CD14-positive monocyte (primary cell): Measurements from ENCODE around the gene TRAPPC2. TPM values are rescaled to one million over a fixed set of nuclear protein-coding genes. Genes with fewer than 3 reads are reported as not detected.

Source experiments
- DNase-seq, 3 donors: peaks; one replicate each; pipeline ENCODE4 v3.0.0-alpha.2; 2011 to 2022
- H2AFZ ChIP-seq: 2 replicates; pipeline ENCODE4 v1.6.0; 2012; ENCODE audit warnings: mild to moderate bottlenecking, low read depth, low read length, inconsistent platforms; ENCODE audit not compliant: insufficient read depth, poor library complexity, severe bottlenecking
- H3K27ac ChIP-seq, 2 donors: 1 replicate in 1 of 2; 2 replicates in 1 of 2; pipeline ENCODE4 v1.5.1; 2012 to 2013; ENCODE audit warnings: low read length in 2 of 2, control low read depth in 1 of 2, inconsistent platforms in 1 of 2, low read depth in 1 of 2, mild to moderate bottlenecking in 1 of 2
- H3K27me3 ChIP-seq, 2 donors: one replicate each; pipeline versions ENCODE4 v1.6.0 to v1.6.1; 2011 to 2013; ENCODE audit warnings: low read length in 2 of 2; ENCODE audit not compliant: control insufficient read depth in 2 of 2, insufficient read depth in 2 of 2
- H3K36me3 ChIP-seq, 2 donors: replicated peaks in 1 of 2; 1 replicate in 1 of 2; 2 replicates in 1 of 2; pipeline versions ENCODE4 v1.5.1 to v1.6.1; 2012 to 2013; ENCODE audit warnings: low read length in 2 of 2, control low read depth in 1 of 2, inconsistent platforms in 1 of 2, mild to moderate bottlenecking in 1 of 2; ENCODE audit not compliant: insufficient read depth in 2 of 2, control insufficient read depth in 1 of 2
- H3K4me1 ChIP-seq, 2 donors: 1 replicate in 1 of 2; 2 replicates in 1 of 2; pipeline versions ENCODE4 v1.5.1 to v1.6.1; 2012 to 2013; ENCODE audit warnings: low read length in 2 of 2, control low read depth in 1 of 2, inconsistent platforms in 1 of 2, mild to moderate bottlenecking in 1 of 2, moderate library complexity in 1 of 2; ENCODE audit not compliant: insufficient read depth in 2 of 2, control insufficient read depth in 1 of 2
- H3K4me2 ChIP-seq: replicated peaks from 2 replicates; pipeline ENCODE3; 2012; ENCODE audit warnings: low read length, moderate library complexity, mild to moderate bottlenecking; ENCODE audit not compliant: poor library complexity, severe bottlenecking; ENCODE audit errors: extremely low read depth
- H3K4me3 ChIP-seq, 3 experiments: fragments of 200-600 bp in 1 of 3; sonication (generic) in 1 of 3; replicated peaks in 1 of 3; 1 replicate in 2 of 3; 2 replicates in 1 of 3; pipeline ENCODE4 v1.5.1; 2011 to 2013; ENCODE audit warnings: low read length in 3 of 3, mild to moderate bottlenecking in 3 of 3, control low read depth in 2 of 3, low read depth in 2 of 3, inconsistent platforms in 1 of 3, moderate library complexity in 1 of 3
- H3K79me2 ChIP-seq: 2 replicates; pipeline ENCODE4 v1.6.0; 2012; ENCODE audit warnings: mild to moderate bottlenecking, control low read depth, inconsistent platforms, low read length, moderate library complexity; ENCODE audit not compliant: insufficient read depth
- H3K9ac ChIP-seq: 2 replicates; pipeline ENCODE4 v1.6.0; 2017; ENCODE audit warnings: low read length, mild to moderate bottlenecking; ENCODE audit not compliant: insufficient read depth, poor library complexity, severe bottlenecking
- H3K9me3 ChIP-seq, 2 donors: replicated peaks in 1 of 2; 1 replicate in 1 of 2; 2 replicates in 1 of 2; pipeline versions ENCODE4 v1.5.1 to v1.6.1; 2012 to 2013; ENCODE audit warnings: low read length in 2 of 2, control low read depth in 1 of 2; ENCODE audit not compliant: control insufficient read depth in 1 of 2, insufficient read depth in 1 of 2
- H4K20me1 ChIP-seq: 2 replicates; pipeline ENCODE4 v1.6.0; 2012; ENCODE audit warnings: mild to moderate bottlenecking, low read length, control low read depth, moderate library complexity; ENCODE audit not compliant: insufficient read depth
- H3K27ac Mint-ChIP-seq, 7 donors: one replicate each; pipeline ENCODE4 v1.8.0; 2020; ENCODE audit warnings: mild to moderate bottlenecking in 7 of 7, mixed read lengths in 7 of 7, moderate library complexity in 6 of 7, inconsistent platforms in 2 of 7
- H3K27me3 Mint-ChIP-seq, 3 donors: one replicate each; pipeline ENCODE4 v1.8.0; 2021 to 2022; ENCODE audit warnings: low read depth in 3 of 3, mild to moderate bottlenecking in 3 of 3, mixed read lengths in 3 of 3, moderate library complexity in 3 of 3, inconsistent platforms in 1 of 3
- H3K36me3 Mint-ChIP-seq, 2 donors: one replicate each; pipeline ENCODE4 v1.8.0; 2020; ENCODE audit warnings: mixed read lengths in 2 of 2, inconsistent platforms in 1 of 2, mild to moderate bottlenecking in 1 of 2
- H3K4me1 Mint-ChIP-seq: one replicate; pipeline ENCODE4 v1.8.0; 2020; ENCODE audit warnings: mild to moderate bottlenecking, mixed read lengths
- H3K4me3 Mint-ChIP-seq, 2 donors: one replicate each; pipeline ENCODE4 v1.8.0; 2020; ENCODE audit warnings: mild to moderate bottlenecking in 2 of 2, mixed read lengths in 2 of 2, moderate library complexity in 1 of 2
- H3K9me3 Mint-ChIP-seq, 7 donors: one replicate each; pipeline ENCODE4 v1.8.0; 2020 to 2022; ENCODE audit warnings: mixed read lengths in 7 of 7, mild to moderate bottlenecking in 6 of 7, moderate library complexity in 6 of 7, inconsistent platforms in 2 of 7
- WGBS: methylation state at CpG from one replicate; pipeline ENCODE4 v1.1.5; 2013; ENCODE audit warnings: missing lambda C conversion rate; ENCODE audit not compliant: insufficient coverage; 5-methylcytosine and 5-hydroxymethylcytosine counted together
- intact Hi-C, 2 donors: fragments of 100-400 bp; cut with micrococcal nuclease; formaldehyde crosslinking; loops; one replicate each; pipeline versions ENCODE4 v1.15.0 to v1.15.1; 2023
- polyA plus RNA-seq, 3 donors: library from polyadenylated mRNA; depleted of rRNA in 1 of 3; unstranded in 2 of 3; stranded (reverse) in 1 of 3; fragments of 300-500 nt in 2 of 3; fragments of >200 nt in 1 of 3; fragmentation: Illumina TruSeq in 2 of 3; gene quantifications; 1 replicate in 2 of 3; 2 replicates in 1 of 3; pipeline ENCODE4 v1.2.3, GENCODE V29; 2012 to 2021
- TF ChIP-seq, protein P1 (sequence below): fragments of 200-600 bp; IDR thresholded peaks from one replicate; pipeline ENCODE4 v1.8.0; 2022; ENCODE audit warnings: antibody characterized with exemption, mild to moderate bottlenecking

Gene TRAPPC2
- polyA plus RNA-seq, 3 donors, result 10.6 to 18.3 (median 12.2) TPM

DNA sequence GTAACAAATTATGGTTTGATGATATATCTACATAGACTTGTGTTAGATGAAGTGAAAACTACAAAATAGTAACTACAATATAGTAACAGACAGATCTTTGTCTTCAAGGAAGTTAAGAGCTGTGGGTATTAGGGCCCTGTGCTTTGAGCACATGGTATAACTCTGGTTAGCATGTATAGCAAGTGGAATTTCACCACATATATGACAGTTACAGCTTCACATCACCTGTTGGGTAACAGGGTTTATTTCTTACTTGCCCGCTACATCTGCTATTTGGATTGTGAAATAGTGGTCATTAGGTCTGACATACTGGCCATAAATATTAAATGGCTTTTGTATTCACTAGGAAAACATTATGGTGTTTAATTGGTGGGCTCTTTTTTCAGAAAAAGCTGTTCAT, 20.3 kb upstream of the TRAPPC2 start:
- intact Hi-C loops, result no loop called here
- H3K36me3 ChIP-seq, result peaks cover 5% of the 10 kb centered on the region in 2 donors
- DNase-seq, result peak; percentile 36 to 67 (median 65)
- no peaks in the 10 kb centered on the region for H3K9me3 ChIP-seq
- peaks cover 4% of the 10 kb centered on the region for H3K79me2 ChIP-seq
- no peak overlapping the region for H2AFZ ChIP-seq
- peaks cover 45% of the 10 kb centered on the region for H3K4me1 Mint-ChIP-seq
- no peak overlapping the region for H3K4me2 ChIP-seq
- TF ChIP-seq, protein P1, sequence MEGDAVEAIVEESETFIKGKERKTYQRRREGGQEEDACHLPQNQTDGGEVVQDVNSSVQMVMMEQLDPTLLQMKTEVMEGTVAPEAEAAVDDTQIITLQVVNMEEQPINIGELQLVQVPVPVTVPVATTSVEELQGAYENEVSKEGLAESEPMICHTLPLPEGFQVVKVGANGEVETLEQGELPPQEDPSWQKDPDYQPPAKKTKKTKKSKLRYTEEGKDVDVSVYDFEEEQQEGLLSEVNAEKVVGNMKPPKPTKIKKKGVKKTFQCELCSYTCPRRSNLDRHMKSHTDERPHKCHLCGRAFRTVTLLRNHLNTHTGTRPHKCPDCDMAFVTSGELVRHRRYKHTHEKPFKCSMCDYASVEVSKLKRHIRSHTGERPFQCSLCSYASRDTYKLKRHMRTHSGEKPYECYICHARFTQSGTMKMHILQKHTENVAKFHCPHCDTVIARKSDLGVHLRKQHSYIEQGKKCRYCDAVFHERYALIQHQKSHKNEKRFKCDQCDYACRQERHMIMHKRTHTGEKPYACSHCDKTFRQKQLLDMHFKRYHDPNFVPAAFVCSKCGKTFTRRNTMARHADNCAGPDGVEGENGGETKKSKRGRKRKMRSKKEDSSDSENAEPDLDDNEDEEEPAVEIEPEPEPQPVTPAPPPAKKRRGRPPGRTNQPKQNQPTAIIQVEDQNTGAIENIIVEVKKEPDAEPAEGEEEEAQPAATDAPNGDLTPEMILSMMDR, result no peak
- no peak overlapping the region for H3K4me3 ChIP-seq
- H3K27me3 Mint-ChIP-seq, result peaks cover 0 to 3% (median 0%) of the 10 kb centered on the region in 3 donors
- peaks cover 0 to 3% (median 0%) of the 10 kb centered on the region in 7 donors for H3K9me3 Mint-ChIP-seq
- peaks cover 42 to 45% of the 10 kb centered on the region in 2 donors for H3K4me1 ChIP-seq
- no peak overlapping the region for H3K4me3 Mint-ChIP-seq
- no peak overlapping the region for H3K27ac ChIP-seq
- H3K9ac ChIP-seq, result no peak overlapping the region
- peaks cover 9 to 10% of the 10 kb centered on the region in 2 donors for H3K36me3 Mint-ChIP-seq
- no CpG with 5 or more reads among the region's 1 CpG for WGBS
- H3K27me3 ChIP-seq, result no peaks in the 10 kb centered on the region
- H3K27ac Mint-ChIP-seq, result peak overlapping the region in 6 of 7 donors; percentile 11 to 66 (median 50)
- no peaks in the 10 kb centered on the region for H4K20me1 ChIP-seq

DNA sequence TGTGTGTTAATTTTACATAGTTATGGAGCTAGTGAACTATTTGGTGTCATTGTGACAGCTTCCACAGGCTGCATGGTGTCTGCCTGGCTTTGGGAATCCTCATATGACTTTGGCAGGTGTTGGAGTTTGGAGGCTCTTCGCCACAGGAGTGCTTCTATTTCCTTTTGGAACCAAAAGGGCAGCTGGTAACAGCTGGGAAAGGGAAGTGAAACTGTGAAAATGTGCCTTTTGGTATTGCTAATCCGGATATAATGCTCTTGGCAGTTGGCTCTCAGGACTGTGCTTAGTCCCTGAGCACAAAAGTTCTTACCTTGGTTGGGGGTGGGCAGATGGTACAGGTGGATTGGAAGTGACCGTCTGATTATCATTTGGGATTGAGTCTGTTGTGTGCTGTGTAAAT, 18.2 kb upstream of the TRAPPC2 start:
- intact Hi-C loops, result no loop called here
- DNase-seq, result peak; percentile 34 to 72 (median 65)
- Histone ChIP-seq H4K20me1 (no peaks in the 10 kb centered on the region), H3K79me2 (peaks cover 4% of the 10 kb centered on the region), H3K4me2 (no peak overlapping the region), H3K9ac (no peak overlapping the region), H3K27me3 (no peaks in the 10 kb centered on the region), H3K9me3 (no peaks in the 10 kb centered on the region), H3K4me3 (no peak overlapping the region), H3K36me3 (peaks cover 4 to 5% of the 10 kb centered on the region in 2 donors), H2AFZ (no peak overlapping the region), H3K27ac (peak overlapping the region in 1 of 2 donors; percentile 39), H3K4me1 (peaks cover 28 to 30% of the 10 kb centered on the region in 2 donors)
- Mint-ChIP-seq H3K36me3 (peaks cover 5 to 11% of the 10 kb centered on the region in 2 donors), H3K27me3 (peaks cover 0 to 3% (median 0%) of the 10 kb centered on the region in 3 donors), H3K4me1 (peaks cover 33% of the 10 kb centered on the region), H3K27ac (peak overlapping the region; percentile 51 to 92 (median 77)), H3K9me3 (peaks cover 0 to 3% (median 0%) of the 10 kb centered on the region in 7 donors), H3K4me3 (peak overlapping the region in 1 of 2 donors; percentile 16)
- TF ChIP-seq, protein P1, result no peak
- WGBS, result 25% methylated on average over 1 of the region's 3 CpGs
